ENCODE measurements around the gene TCP10L.
"Not testable (repeated sequence)": the region's sequence is repeated elsewhere in the genome, so short reads cannot be mapped to it uniquely, and the experiment has no call there.

TCP10L gene

DNA sequence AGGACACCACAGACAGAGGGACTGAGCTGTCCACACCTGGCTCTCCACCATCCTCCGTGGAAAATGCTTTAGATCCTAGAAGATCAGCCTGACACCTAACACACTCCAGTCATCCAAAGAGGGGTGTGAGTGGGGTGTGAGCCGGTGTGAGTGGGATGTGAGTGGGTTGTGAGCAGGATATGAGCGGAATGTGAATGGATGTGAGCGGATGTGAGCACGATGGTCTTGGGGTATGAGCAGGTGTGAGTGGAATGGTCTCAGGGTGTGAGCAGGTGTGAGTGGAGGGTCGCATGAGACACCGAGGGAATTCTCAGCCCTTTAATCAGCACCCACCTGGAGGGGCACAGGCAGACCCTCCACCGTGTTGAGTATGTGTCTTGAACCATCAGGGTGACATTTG is 851 bp downstream of the TCP10L start:
- no peak for DNase-seq

GRCh38 chr21:32581732-32582131 is 3.6 kb downstream of the TCP10L start:
- DNase-seq = no peak

DNA sequence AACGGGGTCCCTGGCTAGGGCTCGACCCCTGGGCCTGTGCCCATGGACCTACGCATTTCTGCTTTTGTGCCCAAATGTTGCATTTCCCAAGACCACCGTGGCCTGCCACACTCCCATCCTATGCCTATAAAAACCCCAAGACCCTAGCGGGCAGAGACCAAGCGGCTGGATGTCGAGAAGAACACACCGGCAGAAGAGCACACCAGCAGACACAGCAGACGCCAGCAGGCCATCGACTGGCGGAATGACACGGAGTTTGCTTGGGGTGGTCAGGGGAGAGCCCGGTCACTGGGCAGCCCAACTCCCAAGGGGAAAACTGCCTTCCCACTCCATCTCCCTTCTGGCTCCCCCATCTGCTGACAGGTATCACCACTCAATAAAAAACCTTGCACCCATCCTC is 4.4 kb downstream of the TCP10L start:
- DNase-seq = no peak

- no peak for DNase-seq
Observed at GRCh38 chr21:32578107-32578691, 7.1 kb downstream of the TCP10L start.

DNA sequence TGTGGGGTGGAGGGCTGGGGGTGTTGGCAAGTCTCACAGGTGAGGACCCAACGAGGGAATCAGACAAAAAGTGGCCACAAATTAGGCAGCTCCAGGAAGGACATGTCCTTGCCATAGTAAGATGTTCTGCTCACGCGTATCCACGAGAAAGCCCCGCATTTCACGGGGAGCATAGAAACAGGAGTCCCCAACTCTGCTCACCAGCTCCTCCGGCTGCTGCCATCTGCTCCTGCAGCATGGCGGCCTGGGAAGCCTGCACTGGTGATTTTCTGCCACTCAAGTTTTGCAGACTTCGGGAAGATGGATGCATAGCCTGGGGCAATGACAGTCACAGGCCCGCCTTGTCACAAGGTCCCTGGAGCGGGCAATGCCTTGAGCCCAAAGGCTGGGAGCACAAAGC is 9.3 kb downstream of the TCP10L start:
- DNase-seq = no peak

DNA sequence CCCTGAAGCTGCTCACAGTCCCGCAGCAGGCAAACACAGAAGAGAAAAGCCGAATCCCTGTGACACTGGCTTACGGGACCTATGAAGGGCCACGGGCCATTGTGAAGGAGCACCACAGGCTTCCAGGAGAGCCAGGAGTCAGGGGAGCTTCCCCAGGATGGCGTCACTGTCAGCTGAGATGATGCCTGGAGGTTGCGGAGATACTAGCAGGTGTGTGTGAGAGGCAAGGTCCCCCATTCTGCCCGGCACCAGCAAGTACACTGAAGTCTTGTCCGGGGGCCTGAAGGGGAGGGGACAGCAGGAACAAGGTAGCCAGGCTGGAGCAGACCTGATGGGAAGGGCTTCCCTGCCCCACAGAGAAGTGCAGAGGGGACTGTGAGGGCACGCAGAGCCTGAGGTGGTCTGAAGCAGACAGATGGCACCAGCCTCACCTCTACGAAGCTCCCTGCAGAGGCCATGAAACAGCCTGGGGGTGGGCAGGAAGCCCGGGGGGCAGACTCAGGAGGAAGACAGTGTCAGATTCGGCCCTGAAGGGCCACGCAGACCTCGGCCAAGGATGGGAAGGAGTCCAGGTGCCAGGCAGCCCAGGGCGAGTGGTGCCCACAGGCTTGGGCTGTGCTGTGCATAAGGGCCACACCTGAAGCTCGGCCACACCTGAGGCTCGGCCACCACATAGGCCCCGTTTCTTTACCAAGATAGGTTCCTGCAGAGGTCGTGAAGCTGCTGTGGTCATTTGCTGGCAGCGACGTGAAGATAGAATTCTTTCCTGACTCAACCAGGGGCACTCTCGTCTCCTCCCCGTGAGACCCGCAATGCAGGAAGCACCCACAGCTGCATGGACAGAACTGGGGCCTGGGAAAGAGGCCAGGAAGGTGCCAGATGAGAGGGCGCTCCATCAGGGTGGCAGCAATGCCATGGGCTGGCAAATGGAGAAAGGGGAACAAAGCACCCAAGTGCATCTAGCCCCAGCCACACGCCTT is 10.1 kb downstream of the TCP10L start:
- no peak for DNase-seq

- DNase-seq = no peak
Observed at GRCh38 chr21:32572574-32573420, 12.5 kb downstream of the TCP10L start.

GRCh38 chr21:32570456-32570855 is 14.9 kb downstream of the TCP10L start:
- DNase-seq = no peak

DNA sequence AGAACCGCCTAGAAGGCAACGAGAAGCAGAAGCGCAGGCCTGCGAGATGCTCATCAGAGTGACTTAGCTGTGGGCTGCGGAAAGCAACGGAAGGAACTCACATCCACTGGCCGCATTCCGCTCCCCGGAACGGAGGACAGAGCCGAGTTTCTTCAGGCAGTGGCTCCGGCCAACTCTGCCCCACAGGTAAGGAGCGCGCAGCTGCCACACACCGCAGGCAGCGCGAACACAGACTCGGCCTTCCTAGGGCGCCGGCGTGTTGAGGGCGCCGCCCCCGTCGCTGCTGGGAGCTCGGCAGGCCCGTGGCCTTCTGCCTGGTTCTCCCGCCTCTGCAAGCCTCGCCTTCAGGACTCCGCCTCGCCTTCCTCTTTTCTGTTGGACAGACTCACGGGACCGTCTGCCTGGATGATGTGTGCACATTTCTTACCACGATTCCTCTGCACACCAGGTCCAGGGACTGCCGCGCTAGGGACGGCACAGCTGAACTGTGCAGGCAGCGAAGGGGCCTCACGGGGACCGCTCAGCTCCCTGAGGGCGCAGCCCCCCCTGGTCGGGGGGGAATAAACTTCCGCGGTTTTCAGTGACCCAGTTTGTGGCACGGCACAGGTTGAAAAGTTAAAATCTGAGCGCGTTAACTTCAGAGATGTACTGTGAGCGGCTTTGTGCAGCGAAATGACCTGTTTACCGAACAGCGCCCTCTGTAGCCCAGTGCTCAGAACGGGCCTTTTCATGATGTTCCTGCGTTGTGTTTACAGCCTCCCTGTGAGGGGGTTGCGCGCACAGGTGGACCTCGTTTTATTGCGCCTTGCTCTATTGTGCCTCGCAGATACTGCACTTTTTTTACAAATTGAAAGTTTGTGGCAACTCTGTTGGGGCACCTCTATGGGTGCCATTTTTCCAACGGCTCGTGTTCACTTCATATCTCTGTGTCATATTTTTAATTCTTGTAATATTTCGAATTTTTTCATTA is 15.8 kb downstream of the TCP10L start:
- peak; percentile 79 for DNase-seq

GRCh38 chr21:32567626-32568025 is 17.7 kb downstream of the TCP10L start:
- DNase-seq = no peak

GRCh38 chr21:32566741-32567389 is 18.5 kb downstream of the TCP10L start:
- no peak for DNase-seq

DNA sequence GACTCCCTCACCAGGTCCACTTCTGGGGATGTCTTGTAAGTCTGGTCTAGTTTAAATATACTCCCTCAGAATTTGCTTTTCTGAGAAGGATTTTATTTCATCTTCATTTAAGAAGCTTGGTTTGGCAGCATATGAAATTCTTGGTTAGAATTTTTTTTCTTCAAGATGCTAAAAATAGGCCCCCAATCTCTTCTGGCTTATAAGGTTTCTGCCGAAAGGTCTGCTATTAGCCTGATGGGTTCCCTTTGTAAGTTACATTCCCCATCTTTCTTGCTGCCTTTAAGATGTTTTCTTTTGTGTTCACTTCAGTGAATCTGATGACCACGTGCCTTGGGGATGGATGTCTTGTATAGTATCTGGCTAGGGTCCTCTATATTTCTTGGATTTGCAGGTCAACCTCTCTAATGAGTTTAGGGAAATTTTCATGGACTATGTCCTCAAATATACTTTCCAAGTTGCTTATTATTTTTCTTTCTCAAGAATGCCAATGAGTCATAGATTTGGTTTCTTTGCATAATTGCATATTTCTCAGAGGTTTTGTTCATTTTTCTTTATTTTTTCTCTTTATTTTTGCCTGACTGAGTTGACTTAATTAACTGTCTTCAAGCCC is 19.4 kb downstream of the TCP10L start:
- no peak for DNase-seq

DNA sequence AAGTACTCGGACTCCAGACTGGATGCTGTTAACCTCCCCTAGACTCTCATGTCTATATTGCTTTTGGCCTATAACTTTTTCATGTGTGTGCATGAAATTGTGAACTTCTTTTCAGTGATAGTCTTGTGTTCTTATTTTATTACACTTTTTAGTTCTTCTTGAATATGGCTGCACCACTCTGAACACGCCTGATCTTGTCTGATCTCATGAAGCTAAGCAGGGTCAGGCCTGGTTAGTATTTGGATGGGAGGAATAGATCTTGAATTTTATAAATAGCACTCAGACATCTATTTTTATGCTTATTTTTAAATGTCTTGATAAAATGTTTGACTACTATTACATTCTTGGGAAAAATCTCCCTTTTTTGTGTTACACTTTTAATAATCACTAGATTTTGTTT is 22.4 kb downstream of the TCP10L start:
- DNase-seq = no peak

GRCh38 chr21:32562426-32562825 is 22.9 kb downstream of the TCP10L start:
- no peak for DNase-seq

- DNase-seq = not testable (repeated sequence)
Observed at GRCh38 chr21:32561476-32561875, 23.8 kb downstream of the TCP10L start.

DNA sequence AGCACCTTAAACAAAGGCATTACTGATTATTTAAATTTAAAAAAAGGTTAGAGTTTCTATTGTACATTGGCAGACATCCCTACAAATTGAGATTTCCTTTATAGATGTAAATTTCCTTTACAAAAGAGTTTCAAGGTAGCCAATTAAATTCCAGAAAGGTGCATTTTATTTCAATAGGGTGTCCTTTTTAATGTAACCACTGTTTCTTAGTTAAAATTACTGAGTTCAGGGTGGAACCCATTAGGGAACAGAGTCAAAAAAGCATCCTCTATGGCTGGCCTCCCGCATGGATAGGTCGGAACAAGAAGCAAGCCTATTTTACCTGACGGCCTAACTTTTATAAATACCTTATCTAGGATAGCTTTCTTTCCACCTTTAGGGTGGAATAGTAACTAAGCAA is 24.4 kb downstream of the TCP10L start:
- no peak for DNase-seq

DNA sequence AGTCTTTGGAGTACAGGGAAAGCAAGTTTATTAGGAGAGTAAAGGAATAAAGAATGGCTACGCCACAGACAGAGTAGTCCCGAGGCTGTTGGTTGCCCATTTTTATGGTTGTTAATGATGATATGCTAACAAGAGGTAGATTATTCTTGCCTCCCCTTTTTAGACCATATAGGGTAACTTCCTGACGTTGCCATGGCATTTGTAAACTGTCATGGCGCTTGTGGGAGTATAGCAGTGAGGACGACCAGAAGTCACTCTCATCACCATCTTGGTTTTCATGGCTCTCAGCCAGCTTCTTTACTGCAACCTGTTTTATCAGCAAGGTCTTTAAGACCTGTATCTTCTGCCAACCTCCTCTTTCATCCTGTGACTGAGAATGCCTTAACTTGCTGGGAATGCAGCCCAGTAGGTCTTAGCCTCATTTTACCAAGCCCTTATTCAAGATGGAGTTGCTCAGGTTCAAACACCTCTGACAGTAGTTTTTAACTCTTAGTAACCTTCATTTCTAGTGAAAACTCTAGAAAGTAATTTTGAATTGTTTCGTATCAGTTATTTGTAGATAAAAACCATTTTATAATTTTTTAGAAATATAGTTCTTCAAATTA is 26.2 kb downstream of the TCP10L start:
- DNase-seq = no peak

DNA sequence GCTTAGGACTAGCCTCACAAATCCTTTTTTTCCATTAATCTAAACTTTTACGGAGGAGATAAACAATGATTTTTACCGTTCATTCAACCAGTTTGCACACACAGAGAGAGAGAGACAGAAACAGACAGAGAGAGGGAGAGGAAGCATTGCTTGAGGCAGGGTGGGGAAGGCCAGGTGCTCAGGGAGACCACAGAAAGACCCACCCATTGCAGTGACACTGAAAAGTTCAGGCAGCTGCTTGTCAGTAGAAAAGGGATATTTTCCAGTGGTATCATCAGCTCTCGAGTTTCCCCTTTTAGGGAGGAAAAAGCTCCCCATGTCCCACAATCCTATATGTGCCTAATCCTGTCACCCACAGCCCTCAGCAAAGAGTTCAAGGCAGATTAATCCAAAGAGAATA is 27.2 kb downstream of the TCP10L start:
- DNase-seq = no peak

- DNase-seq = no peak
Observed at GRCh38 chr21:32554832-32555638, 30.3 kb downstream of the TCP10L start.

DNA sequence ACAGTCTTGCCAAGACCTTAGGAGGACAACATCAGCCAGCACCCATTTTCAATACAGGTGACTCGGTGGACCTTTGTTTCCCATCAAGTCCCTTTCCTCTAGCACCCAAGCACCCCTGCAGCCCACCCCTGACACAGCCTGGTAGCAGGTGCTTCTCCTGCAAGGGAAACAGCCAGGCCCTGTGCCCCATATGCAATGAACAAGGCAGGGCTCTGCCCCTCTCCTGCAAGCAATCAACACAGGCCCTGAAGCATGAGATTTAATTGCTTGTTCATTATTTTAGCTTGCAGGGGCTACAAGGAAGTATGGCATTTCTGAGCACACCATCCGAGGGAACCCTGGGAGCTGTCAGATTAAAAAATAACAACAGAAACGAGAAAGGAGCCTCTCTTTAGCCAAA is 35.4 kb downstream of the TCP10L start:
- DNase-seq = no peak

All from stimulated activated naive CD4-positive, alpha-beta T cell treated with Interleukin-2 at 50 U/mL for 16 hours (primary cell).